CD14-positive monocyte (primary cell): ENCODE measurements around the gene MEF2B. TPM values are rescaled to one million over a fixed set of nuclear protein-coding genes. Genes with fewer than 3 reads are reported as not detected.

ENCODE experiments used
- DNase-seq, 3 donors: peaks; one replicate each; pipeline ENCODE4 v3.0.0-alpha.2; 2011 to 2022
- H2AFZ ChIP-seq: 2 replicates; pipeline ENCODE4 v1.6.0; 2012; ENCODE audit warnings: mild to moderate bottlenecking, low read depth, low read length, inconsistent platforms; ENCODE audit not compliant: insufficient read depth, poor library complexity, severe bottlenecking
- H3K27ac ChIP-seq, 2 donors: 1 replicate in 1 of 2; 2 replicates in 1 of 2; pipeline ENCODE4 v1.5.1; 2012 to 2013; ENCODE audit warnings: low read length in 2 of 2, control low read depth in 1 of 2, inconsistent platforms in 1 of 2, low read depth in 1 of 2, mild to moderate bottlenecking in 1 of 2
- H3K27me3 ChIP-seq, 2 donors: one replicate each; pipeline versions ENCODE4 v1.6.0 to v1.6.1; 2011 to 2013; ENCODE audit warnings: low read length in 2 of 2; ENCODE audit not compliant: control insufficient read depth in 2 of 2, insufficient read depth in 2 of 2
- H3K36me3 ChIP-seq, 2 donors: replicated peaks in 1 of 2; 1 replicate in 1 of 2; 2 replicates in 1 of 2; pipeline versions ENCODE4 v1.5.1 to v1.6.1; 2012 to 2013; ENCODE audit warnings: low read length in 2 of 2, control low read depth in 1 of 2, inconsistent platforms in 1 of 2, mild to moderate bottlenecking in 1 of 2; ENCODE audit not compliant: insufficient read depth in 2 of 2, control insufficient read depth in 1 of 2
- H3K4me1 ChIP-seq, 2 donors: 1 replicate in 1 of 2; 2 replicates in 1 of 2; pipeline versions ENCODE4 v1.5.1 to v1.6.1; 2012 to 2013; ENCODE audit warnings: low read length in 2 of 2, control low read depth in 1 of 2, inconsistent platforms in 1 of 2, mild to moderate bottlenecking in 1 of 2, moderate library complexity in 1 of 2; ENCODE audit not compliant: insufficient read depth in 2 of 2, control insufficient read depth in 1 of 2
- H3K4me2 ChIP-seq: replicated peaks from 2 replicates; pipeline ENCODE3; 2012; ENCODE audit warnings: low read length, moderate library complexity, mild to moderate bottlenecking; ENCODE audit not compliant: poor library complexity, severe bottlenecking; ENCODE audit errors: extremely low read depth
- H3K4me3 ChIP-seq, 3 experiments: fragments of 200-600 bp in 1 of 3; sonication (generic) in 1 of 3; replicated peaks in 1 of 3; 1 replicate in 2 of 3; 2 replicates in 1 of 3; pipeline ENCODE4 v1.5.1; 2011 to 2013; ENCODE audit warnings: low read length in 3 of 3, mild to moderate bottlenecking in 3 of 3, control low read depth in 2 of 3, low read depth in 2 of 3, inconsistent platforms in 1 of 3, moderate library complexity in 1 of 3
- H3K79me2 ChIP-seq: 2 replicates; pipeline ENCODE4 v1.6.0; 2012; ENCODE audit warnings: mild to moderate bottlenecking, control low read depth, inconsistent platforms, low read length, moderate library complexity; ENCODE audit not compliant: insufficient read depth
- H3K9ac ChIP-seq: 2 replicates; pipeline ENCODE4 v1.6.0; 2017; ENCODE audit warnings: low read length, mild to moderate bottlenecking; ENCODE audit not compliant: insufficient read depth, poor library complexity, severe bottlenecking
- H3K9me3 ChIP-seq, 2 donors: replicated peaks in 1 of 2; 1 replicate in 1 of 2; 2 replicates in 1 of 2; pipeline versions ENCODE4 v1.5.1 to v1.6.1; 2012 to 2013; ENCODE audit warnings: low read length in 2 of 2, control low read depth in 1 of 2; ENCODE audit not compliant: control insufficient read depth in 1 of 2, insufficient read depth in 1 of 2
- H4K20me1 ChIP-seq: 2 replicates; pipeline ENCODE4 v1.6.0; 2012; ENCODE audit warnings: mild to moderate bottlenecking, low read length, control low read depth, moderate library complexity; ENCODE audit not compliant: insufficient read depth
- H3K27ac Mint-ChIP-seq, 7 donors: one replicate each; pipeline ENCODE4 v1.8.0; 2020; ENCODE audit warnings: mild to moderate bottlenecking in 7 of 7, mixed read lengths in 7 of 7, moderate library complexity in 6 of 7, inconsistent platforms in 2 of 7
- H3K27me3 Mint-ChIP-seq, 3 donors: one replicate each; pipeline ENCODE4 v1.8.0; 2021 to 2022; ENCODE audit warnings: low read depth in 3 of 3, mild to moderate bottlenecking in 3 of 3, mixed read lengths in 3 of 3, moderate library complexity in 3 of 3, inconsistent platforms in 1 of 3
- H3K36me3 Mint-ChIP-seq, 2 donors: one replicate each; pipeline ENCODE4 v1.8.0; 2020; ENCODE audit warnings: mixed read lengths in 2 of 2, inconsistent platforms in 1 of 2, mild to moderate bottlenecking in 1 of 2
- H3K4me1 Mint-ChIP-seq: one replicate; pipeline ENCODE4 v1.8.0; 2020; ENCODE audit warnings: mild to moderate bottlenecking, mixed read lengths
- H3K4me3 Mint-ChIP-seq, 2 donors: one replicate each; pipeline ENCODE4 v1.8.0; 2020; ENCODE audit warnings: mild to moderate bottlenecking in 2 of 2, mixed read lengths in 2 of 2, moderate library complexity in 1 of 2
- H3K9me3 Mint-ChIP-seq, 7 donors: one replicate each; pipeline ENCODE4 v1.8.0; 2020 to 2022; ENCODE audit warnings: mixed read lengths in 7 of 7, mild to moderate bottlenecking in 6 of 7, moderate library complexity in 6 of 7, inconsistent platforms in 2 of 7
- WGBS: methylation state at CpG from one replicate; pipeline ENCODE4 v1.1.5; 2013; ENCODE audit warnings: missing lambda C conversion rate; ENCODE audit not compliant: insufficient coverage; 5-methylcytosine and 5-hydroxymethylcytosine counted together
- intact Hi-C, 2 donors: fragments of 100-400 bp; cut with micrococcal nuclease; formaldehyde crosslinking; loops; one replicate each; pipeline versions ENCODE4 v1.15.0 to v1.15.1; 2023
- polyA plus RNA-seq, 3 donors: library from polyadenylated mRNA; depleted of rRNA in 1 of 3; unstranded in 2 of 3; stranded (reverse) in 1 of 3; fragments of 300-500 nt in 2 of 3; fragments of >200 nt in 1 of 3; fragmentation: Illumina TruSeq in 2 of 3; gene quantifications; 1 replicate in 2 of 3; 2 replicates in 1 of 3; pipeline ENCODE4 v1.2.3, GENCODE V29; 2012 to 2021
- TF ChIP-seq, protein P1 (sequence below): fragments of 200-600 bp; IDR thresholded peaks from one replicate; pipeline ENCODE4 v1.8.0; 2022; ENCODE audit warnings: antibody characterized with exemption, mild to moderate bottlenecking

Gene MEF2B
- polyA plus RNA-seq, 3 donors, result 0.15 to 1.8 (median 0.30) TPM

DNA sequence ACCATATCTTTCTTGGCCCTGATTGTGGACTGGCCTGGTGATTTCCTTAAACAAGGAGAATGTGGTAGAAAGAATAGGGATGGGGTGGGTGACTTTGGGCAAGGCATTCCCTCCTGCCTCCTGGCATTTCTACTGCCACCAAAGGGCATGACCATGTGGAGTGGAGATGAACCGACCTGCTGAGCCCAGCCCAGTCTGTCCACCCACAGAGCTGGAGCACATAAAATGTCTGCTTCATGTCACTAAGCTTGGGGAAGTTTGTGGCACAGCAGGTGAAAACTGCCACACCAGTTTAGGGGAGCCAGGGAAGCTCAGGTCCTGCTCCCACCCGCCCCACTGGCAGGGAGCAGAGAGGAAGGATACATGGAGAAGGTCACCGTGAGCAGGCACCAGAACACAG lies 38.1 kb downstream of the MEF2B start:
- WGBS, result 93% methylated on average over 3 of the region's 3 CpGs
- Histone ChIP-seq H3K9me3 (peaks cover 9 to 15% of the 10 kb centered on the region in 2 donors), H3K9ac (no peak overlapping the region), H2AFZ (no peak overlapping the region), H3K27ac (no peak overlapping the region), H3K4me2 (no peak overlapping the region), H3K36me3 (no peaks in the 10 kb centered on the region), H3K79me2 (no peaks in the 10 kb centered on the region), H4K20me1 (no peaks in the 10 kb centered on the region), H3K4me3 (no peak overlapping the region), H3K4me1 (peaks cover 5 to 6% of the 10 kb centered on the region in 2 donors), H3K27me3 (no peaks in the 10 kb centered on the region)
- intact Hi-C loops, result no loop called here
- Mint-ChIP-seq H3K4me1 (peaks cover 12% of the 10 kb centered on the region), H3K9me3 (peaks cover 10 to 24% (median 13%) of the 10 kb centered on the region in 7 donors), H3K27me3 (peaks cover 1 to 2% (median 2%) of the 10 kb centered on the region in 3 donors), H3K4me3 (no peak overlapping the region), H3K36me3 (peaks cover 0 to 6% of the 10 kb centered on the region in 2 donors), H3K27ac (no peak overlapping the region)
- TF ChIP-seq, protein P1, sequence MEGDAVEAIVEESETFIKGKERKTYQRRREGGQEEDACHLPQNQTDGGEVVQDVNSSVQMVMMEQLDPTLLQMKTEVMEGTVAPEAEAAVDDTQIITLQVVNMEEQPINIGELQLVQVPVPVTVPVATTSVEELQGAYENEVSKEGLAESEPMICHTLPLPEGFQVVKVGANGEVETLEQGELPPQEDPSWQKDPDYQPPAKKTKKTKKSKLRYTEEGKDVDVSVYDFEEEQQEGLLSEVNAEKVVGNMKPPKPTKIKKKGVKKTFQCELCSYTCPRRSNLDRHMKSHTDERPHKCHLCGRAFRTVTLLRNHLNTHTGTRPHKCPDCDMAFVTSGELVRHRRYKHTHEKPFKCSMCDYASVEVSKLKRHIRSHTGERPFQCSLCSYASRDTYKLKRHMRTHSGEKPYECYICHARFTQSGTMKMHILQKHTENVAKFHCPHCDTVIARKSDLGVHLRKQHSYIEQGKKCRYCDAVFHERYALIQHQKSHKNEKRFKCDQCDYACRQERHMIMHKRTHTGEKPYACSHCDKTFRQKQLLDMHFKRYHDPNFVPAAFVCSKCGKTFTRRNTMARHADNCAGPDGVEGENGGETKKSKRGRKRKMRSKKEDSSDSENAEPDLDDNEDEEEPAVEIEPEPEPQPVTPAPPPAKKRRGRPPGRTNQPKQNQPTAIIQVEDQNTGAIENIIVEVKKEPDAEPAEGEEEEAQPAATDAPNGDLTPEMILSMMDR, result no peak
- DNase-seq, result no peak

DNA sequence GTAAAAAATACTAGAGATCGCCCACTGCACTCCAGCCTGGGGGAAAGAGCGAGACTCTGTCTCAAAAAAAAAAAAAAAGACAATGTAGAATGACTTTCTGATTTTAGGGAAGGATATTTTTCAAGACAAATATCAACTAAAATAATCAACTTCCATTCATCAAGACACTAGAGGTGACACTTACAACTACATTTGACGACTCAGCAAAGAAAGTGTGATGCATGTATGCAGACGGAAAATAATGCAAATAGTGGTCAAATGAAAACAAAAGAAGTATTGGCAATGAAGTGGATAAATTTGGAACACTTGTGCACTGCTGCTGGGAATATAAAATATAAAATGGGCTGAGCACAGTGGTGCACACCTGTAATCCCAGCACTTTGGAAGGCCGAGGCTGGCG lies 44.0 kb downstream of the MEF2B start:
- Mint-ChIP-seq H3K27me3 (peaks cover 0 to 1% (median 0%) of the 10 kb centered on the region in 3 donors), H3K27ac (no peak overlapping the region), H3K4me3 (no peak overlapping the region), H3K4me1 (peaks cover 3% of the 10 kb centered on the region), H3K36me3 (peaks cover 10 to 15% of the 10 kb centered on the region in 2 donors), H3K9me3 (peaks cover 2 to 13% (median 8%) of the 10 kb centered on the region in 7 donors)
- Histone ChIP-seq H2AFZ (no peak overlapping the region), H4K20me1 (no peaks in the 10 kb centered on the region), H3K4me2 (no peak overlapping the region), H3K9ac (no peak overlapping the region), H3K36me3 (no peaks in the 10 kb centered on the region), H3K27me3 (no peaks in the 10 kb centered on the region), H3K27ac (no peak overlapping the region), H3K9me3 (peaks cover 0 to 3% of the 10 kb centered on the region in 2 donors), H3K4me1 (no peaks in the 10 kb centered on the region), H3K79me2 (no peaks in the 10 kb centered on the region), H3K4me3 (no peak overlapping the region)
- intact Hi-C loops, result no loop called here
- TF ChIP-seq, protein P1, result no peak
- WGBS, result 100% methylated on average over 3 of the region's 6 CpGs
- no peak for DNase-seq
